Pancreas (tissue), 10 donors: ENCODE data around the gene ELP4. TPM values are rescaled to one million over a fixed set of nuclear protein-coding genes. Genes with fewer than 3 reads are reported as not detected.
A peak's percentile ranks its signal among the peaks of the same experiment; 100 is the strongest.
"Not testable (repeated sequence)": the region's sequence is repeated elsewhere in the genome, so short reads cannot be mapped to it uniquely, and the experiment has no call there.

Source experiments
- ATAC-seq, 4 donors: fragments of 200-7000 bp; cut with Tn5 transposase; one replicate each; pipeline versions ENCODE4 v1.8.0 to v1.9.1; 2020; ENCODE audit warnings: mild to moderate bottlenecking in 4 of 4, moderate library complexity in 4 of 4
- DNase-seq, 6 donors: peaks; one replicate each; pipeline ENCODE4 v3.0.0-alpha.2; 2020
- FAIRE-seq: peaks from 2 replicates; lab custom pipeline; 2012; peaks lifted over from hg19 to GRCh38; lab: Jason Lieb, UNC
- H3K27ac ChIP-seq, 4 donors: fragments of 200-600 bp; sonication (generic); 1 replicate in 3 of 4; 2 replicates in 1 of 4; pipeline versions ENCODE4 v1.5.0 to v1.8.0; 2020
- H3K27me3 ChIP-seq, 4 donors: fragments of 200-600 bp; one replicate each; pipeline ENCODE4 v1.8.0; 2021
- H3K36me3 ChIP-seq, 3 donors: fragments of 200-600 bp; sonication (generic) in 1 of 3; one replicate each; pipeline versions ENCODE4 v1.5.0 to v1.8.0; 2020 to 2021
- H3K4me1 ChIP-seq, 3 donors: fragments of 200-600 bp; one replicate each; pipeline ENCODE4 v1.8.0; 2021
- H3K4me3 ChIP-seq, 4 donors: fragments of 200-600 bp; sonication (generic) in 2 of 4; one replicate each; pipeline versions ENCODE4 v1.5.0 to v1.8.0; 2020 to 2021
- H3K9me3 ChIP-seq, 4 donors: fragments of 200-600 bp; one replicate each; pipeline ENCODE4 v1.8.0; 2021
- WGBS, 2 donors: extraction: QIAGEN DNeasy Blood & Tissue Kit; methylation state at CpG; one replicate each; pipeline ENCODE4 v1.1.7; 2013; 5-methylcytosine and 5-hydroxymethylcytosine counted together
- intact Hi-C, 3 donors: fragments of 100-400 bp; cut with DNase I; formaldehyde crosslinking; loops; one replicate each; pipeline versions ENCODE4 v1.11.1 to v1.14.2; 2022
- polyA plus RNA-seq, 2 donors: library from polyadenylated mRNA; stranded (reverse); fragments of 200-250 nt; gene quantifications; one replicate each; pipeline ENCODE4 v1.2.3, GENCODE V29; 2013
- total RNA-seq, 6 donors: library from RNA; stranded (reverse); fragmentation: NEBNext Ultra II Directional in 4 of 6; extraction: Animal tissue kit (Norgen Biotek cat#: 25700) in 4 of 6; gene quantifications; one replicate each; pipeline versions ENCODE4 v1.2.1 to v1.2.4, GENCODE V29; 2021 to 2023
- TF ChIP-seq, protein P1 (sequence below), 4 donors: fragments of 200-600 bp; sonication (generic) in 3 of 4; IDR thresholded peaks; one replicate each; pipeline versions ENCODE4 v1.5.0 to v1.8.0; 2021; ENCODE audit warnings: antibody characterized with exemption in 4 of 4
- donor health status: healthy with polysubstance abuse.
- donor health status: DM: no; HTN: no; CAD: no; lungs with moderate emphysema.
- donor health status: DM: no; HTN: no; CAD: no.
- donor health status: control.
- donor health status: control.
- donor health status: Bipolar disorder and iron deficiency.
- donor health status: DM: yes; HTN: yes; CAD: no.
- donor health status: DM: no; HTN: no; CAD: no.
- donor health status: DM: no; HTN: no; CAD: no.
- donor health status: DM: yes; HTN: yes; CAD: no.

The ELP4 gene
- total and polyA plus RNA-seq, 8 donors, result 8.7 to 13.2 (median 9.9) TPM

DNA sequence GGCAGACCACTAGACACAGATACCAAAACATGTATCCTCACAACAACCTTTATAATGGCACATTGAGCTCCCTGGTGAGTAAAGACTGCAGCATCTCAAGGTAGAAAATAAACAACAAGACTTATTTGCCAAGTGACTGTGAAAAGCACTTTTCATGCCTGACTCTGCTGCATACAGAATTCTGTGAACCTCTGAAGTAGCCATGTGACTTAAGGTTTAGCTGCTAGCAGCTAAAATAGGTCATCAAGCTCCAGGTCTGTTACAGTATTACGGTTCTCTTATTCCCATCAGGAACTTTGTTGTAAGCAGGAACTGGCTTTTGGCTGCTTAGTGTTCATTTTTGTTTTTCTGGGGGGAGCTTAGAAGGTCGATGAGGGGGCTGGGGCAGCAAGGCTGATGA lies 162.1 kb downstream of the ELP4 start:
- H3K36me3 ChIP-seq, result no peaks in the 10 kb centered on the region
- H3K4me1 ChIP-seq, result no peaks in the 10 kb centered on the region
- H3K4me3 ChIP-seq, result no peak overlapping the region
- no peak overlapping the region for H3K27ac ChIP-seq
- 90 to 91% methylated on average over 2 of the region's 2 CpGs for WGBS, 2 donors
- ATAC-seq (peak in 2 of 4 donors; percentile 40 to 41), DNase-seq (no peak), FAIRE-seq (no peak)
- H3K9me3 ChIP-seq, result no peaks in the 10 kb centered on the region
- no peaks in the 10 kb centered on the region for H3K27me3 ChIP-seq
- TF ChIP-seq, protein P1, sequence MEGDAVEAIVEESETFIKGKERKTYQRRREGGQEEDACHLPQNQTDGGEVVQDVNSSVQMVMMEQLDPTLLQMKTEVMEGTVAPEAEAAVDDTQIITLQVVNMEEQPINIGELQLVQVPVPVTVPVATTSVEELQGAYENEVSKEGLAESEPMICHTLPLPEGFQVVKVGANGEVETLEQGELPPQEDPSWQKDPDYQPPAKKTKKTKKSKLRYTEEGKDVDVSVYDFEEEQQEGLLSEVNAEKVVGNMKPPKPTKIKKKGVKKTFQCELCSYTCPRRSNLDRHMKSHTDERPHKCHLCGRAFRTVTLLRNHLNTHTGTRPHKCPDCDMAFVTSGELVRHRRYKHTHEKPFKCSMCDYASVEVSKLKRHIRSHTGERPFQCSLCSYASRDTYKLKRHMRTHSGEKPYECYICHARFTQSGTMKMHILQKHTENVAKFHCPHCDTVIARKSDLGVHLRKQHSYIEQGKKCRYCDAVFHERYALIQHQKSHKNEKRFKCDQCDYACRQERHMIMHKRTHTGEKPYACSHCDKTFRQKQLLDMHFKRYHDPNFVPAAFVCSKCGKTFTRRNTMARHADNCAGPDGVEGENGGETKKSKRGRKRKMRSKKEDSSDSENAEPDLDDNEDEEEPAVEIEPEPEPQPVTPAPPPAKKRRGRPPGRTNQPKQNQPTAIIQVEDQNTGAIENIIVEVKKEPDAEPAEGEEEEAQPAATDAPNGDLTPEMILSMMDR (IDR thresholded peaks at IDR 0.05), result no peak
- intact Hi-C loops, result no loop called here

DNA sequence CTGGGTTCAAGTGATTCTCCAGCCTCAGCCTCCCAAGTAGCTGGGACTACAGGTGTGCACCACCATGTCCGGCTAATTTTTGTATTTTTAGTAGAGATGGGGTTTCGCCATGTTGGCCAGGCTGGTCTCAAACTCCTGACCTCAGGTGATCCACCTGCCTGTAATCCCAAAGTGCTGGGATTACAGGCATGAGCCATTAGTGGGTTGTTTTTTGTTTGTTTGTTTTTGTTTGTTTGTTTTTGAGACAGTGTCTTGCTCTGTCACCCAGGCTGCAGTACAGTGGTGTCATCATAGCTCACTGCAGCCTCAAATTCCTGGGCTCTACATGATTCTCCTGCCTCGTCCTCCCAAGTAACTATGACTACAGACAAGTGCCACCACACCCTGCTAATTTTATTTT lies 163.5 kb downstream of the ELP4 start:
- H3K36me3 ChIP-seq, FAIRE-seq, intact Hi-C loops, H3K27ac ChIP-seq, H3K4me3 ChIP-seq, DNase-seq, H3K27me3 ChIP-seq, H3K9me3 ChIP-seq, ATAC-seq, H3K4me1 ChIP-seq: not testable (repeated sequence)
- 97 to 98% methylated on average over 3 of the region's 3 CpGs for WGBS, 2 donors

DNA sequence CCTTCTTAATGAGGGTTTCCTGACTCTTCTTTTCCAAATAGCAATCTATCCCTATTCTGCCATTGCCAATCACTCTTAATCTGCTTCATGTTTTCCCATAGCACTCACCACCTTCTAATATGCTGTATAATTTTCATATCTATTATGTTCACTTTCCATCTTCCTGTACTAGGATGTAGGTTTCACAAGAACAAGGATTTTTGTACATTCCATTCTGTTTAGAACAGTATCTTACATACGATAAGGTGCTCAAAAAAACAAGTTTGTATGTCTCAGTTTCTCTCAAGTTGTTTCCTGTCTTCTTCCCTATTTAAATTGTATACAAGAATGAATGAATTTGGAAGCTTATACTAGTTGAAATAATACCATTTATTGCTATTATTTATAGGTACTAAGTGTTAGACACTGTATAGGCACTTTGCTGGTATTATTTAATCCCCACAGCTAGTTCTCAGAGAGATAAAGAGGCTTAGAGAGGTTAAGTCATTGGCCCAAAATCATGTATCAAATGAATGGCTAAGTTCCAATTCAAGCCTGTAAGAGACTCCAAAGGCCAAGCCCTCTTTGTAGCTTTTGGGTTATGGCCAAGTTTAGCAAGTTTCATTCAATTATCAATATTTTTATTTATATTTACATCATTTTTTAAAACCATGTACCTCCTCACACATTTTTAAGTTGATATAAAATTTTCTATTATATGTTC lies 166.9 kb downstream of the ELP4 start:
- H3K27ac ChIP-seq, result no peak overlapping the region
- WGBS, 2 donors, result 89 to 97% methylated on average over 1 of the region's 1 CpG
- FAIRE-seq (no peak), ATAC-seq (no peak), DNase-seq (no peak)
- no peaks in the 10 kb centered on the region for H3K9me3 ChIP-seq
- TF ChIP-seq, protein P1 (IDR thresholded peaks at IDR 0.05), result no peak
- no peaks in the 10 kb centered on the region for H3K36me3 ChIP-seq
- no peak overlapping the region for H3K4me3 ChIP-seq
- intact Hi-C loops, result no loop called here
- H3K4me1 ChIP-seq, result no peaks in the 10 kb centered on the region
- no peaks in the 10 kb centered on the region for H3K27me3 ChIP-seq

DNA sequence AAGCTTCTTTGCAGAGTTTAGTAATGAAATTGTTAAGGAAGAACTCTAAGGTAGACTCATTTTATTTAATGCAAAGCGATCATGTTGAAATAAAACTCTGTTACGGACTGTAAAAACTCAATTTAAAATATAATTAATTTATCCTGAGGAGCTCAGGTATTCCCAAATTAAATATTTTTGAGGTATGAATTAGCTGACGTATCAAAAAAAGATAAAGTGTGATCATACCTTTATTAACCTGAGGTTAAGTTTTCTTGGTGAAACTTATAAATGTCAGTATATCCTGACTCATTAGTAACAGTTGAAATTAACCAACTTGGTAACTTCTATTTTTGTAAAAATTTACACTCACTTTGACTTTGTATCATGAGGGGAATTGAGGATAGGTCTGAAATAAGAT lies 171.2 kb downstream of the ELP4 start:
- no peaks in the 10 kb centered on the region for H3K27me3 ChIP-seq
- TF ChIP-seq, protein P1 (IDR thresholded peaks at IDR 0.05), result no peak
- H3K4me3 ChIP-seq, result no peak overlapping the region
- H3K9me3 ChIP-seq, result no peaks in the 10 kb centered on the region
- H3K27ac ChIP-seq, result no peak overlapping the region
- DNase-seq, result no peak
- 97% methylated on average over 3 of the region's 3 CpGs for WGBS, 2 donors
- FAIRE-seq, result no peak
- ATAC-seq, result no peak
- no peaks in the 10 kb centered on the region for H3K4me1 ChIP-seq
- intact Hi-C loops, result no loop called here
- H3K36me3 ChIP-seq, result no peaks in the 10 kb centered on the region

DNA sequence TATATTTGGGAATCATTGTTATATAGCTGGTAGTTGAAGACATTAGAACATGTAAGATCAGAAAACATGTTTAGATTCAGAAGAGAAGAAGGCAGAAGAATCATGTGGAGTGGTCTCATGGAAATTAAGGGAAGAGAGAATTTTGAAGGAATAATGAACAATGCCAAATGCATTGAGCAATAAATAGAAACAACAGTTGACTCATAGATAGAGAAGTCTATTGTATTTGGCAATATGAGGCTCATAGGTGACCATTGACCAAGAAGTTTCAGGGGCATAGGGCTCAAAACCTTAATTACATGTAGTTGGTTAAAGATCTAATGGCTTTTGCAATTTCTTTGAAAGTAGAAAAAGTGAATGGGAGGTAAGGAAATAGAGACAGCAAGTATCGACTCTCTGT lies 177.7 kb downstream of the ELP4 start:
- Histone ChIP-seq H3K4me3 (no peak overlapping the region), H3K27ac (no peak overlapping the region), H3K36me3 (no peaks in the 10 kb centered on the region), H3K4me1 (no peaks in the 10 kb centered on the region), H3K27me3 (no peaks in the 10 kb centered on the region), H3K9me3 (no peaks in the 10 kb centered on the region)
- FAIRE-seq (no peak), ATAC-seq (no peak), DNase-seq (no peak)
- TF ChIP-seq, protein P1 (IDR thresholded peaks at IDR 0.05), result no peak
- 95 to 96% methylated on average over 1 of the region's 1 CpG for WGBS, 2 donors
- intact Hi-C loops, result no loop called here
